HG03342 (cell line): ENCODE measurements around the gene MAML1.
"Not testable (repeated sequence)": the region's sequence is repeated elsewhere in the genome, so short reads cannot be mapped to it uniquely, and the experiment has no call there.

ENCODE experiments used
- ATAC-seq: cut with Tn5 transposase; IDR thresholded peaks from one replicate; pipeline ENCODE4 v1.9.1; 2021; ENCODE audit warnings: mild to moderate bottlenecking, moderate library complexity; ENCODE audit not compliant: unreplicated experiment

The MAML1 gene

GRCh38 chr5:179732918-179733771, 523 bp downstream of the MAML1 start:
- ATAC-seq, result peak; percentile 28

- ATAC-seq, result no peak
These were observed 1.1 kb downstream of the MAML1 start for GRCh38 chr5:179733772-179734126.

- no peak for ATAC-seq
These were observed 2.0 kb downstream of the MAML1 start for GRCh38 chr5:179734536-179735164.

DNA sequence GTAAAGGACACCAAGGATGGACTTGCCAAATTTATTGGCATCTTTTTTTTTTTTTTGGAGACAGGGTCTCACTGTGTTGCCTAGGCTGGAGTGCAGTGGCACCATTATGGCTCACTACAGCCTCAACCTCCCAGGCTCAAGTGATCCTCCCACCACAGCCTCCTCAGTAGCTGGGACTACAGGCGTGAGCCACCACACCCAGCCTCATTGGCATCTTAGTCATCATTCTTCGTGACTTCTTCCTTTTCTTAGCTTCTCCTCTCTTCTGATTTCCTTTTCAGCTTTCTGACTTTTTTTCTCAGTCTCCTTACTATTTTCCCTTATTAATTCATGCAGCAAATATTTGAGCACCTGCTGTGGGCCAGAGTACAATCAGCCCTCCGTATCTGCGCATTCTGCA, 6.1 kb downstream of the MAML1 start:
- no peak for ATAC-seq

- ATAC-seq, result not testable (repeated sequence)
These were observed 11.5 kb downstream of the MAML1 start for GRCh38 chr5:179744106-179744505.

DNA sequence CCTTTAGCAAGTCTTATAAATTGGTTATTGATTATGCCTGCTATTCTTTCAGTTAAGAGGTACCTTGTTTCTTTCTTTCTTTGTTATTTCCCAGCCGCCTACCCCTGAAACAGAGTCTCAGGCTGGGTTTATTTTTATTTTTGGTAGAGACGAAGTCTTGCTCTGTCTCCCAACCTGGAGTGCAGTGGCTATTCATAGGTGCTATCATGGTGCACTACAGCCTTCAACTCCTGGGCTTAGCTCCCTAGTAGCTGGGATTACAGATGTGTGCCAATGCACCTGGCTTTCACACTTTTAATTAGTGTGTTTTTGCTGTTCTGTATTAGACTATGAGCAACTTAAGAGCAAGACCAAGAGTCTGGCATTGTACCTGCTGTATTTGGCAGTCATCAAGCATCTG, 14.2 kb downstream of the MAML1 start:
- ATAC-seq, result no peak

GRCh38 chr5:179747811-179748210, 15.2 kb downstream of the MAML1 start:
- ATAC-seq, result no peak

DNA sequence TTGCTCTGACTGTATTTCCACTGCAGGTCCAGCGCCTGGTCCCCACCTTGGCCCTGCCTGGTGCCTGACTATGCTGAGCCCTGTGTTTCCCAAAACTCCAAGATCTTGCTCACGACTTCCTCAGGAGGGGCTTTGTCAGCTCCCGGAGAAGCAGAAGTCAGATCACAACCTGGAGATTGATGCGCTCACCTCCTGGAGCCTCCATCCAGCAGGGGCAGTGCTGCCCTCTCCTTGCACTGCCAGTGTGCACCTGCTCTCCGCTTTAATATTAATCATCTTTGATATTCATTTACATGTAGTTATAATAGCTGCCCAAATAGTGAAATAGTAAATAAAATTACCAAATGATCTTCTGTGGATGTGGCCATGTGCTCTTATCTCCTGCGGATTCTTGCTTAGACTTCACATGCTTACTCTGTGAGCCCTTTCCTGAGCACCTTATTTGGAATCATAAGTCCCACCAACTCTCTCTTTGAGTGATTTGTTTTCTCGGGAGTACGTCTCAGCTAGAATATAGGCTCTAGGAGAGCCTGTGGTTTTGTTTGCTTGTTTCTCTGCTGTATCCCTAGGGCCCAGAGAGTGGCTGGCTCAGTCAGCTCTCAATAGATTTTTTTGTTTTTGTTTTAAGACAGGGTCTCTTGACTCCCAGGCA, 17.4 kb downstream of the MAML1 start:
- ATAC-seq, result no peak

- ATAC-seq, result no peak
These were observed 21.3 kb downstream of the MAML1 start for GRCh38 chr5:179753971-179754370.

DNA sequence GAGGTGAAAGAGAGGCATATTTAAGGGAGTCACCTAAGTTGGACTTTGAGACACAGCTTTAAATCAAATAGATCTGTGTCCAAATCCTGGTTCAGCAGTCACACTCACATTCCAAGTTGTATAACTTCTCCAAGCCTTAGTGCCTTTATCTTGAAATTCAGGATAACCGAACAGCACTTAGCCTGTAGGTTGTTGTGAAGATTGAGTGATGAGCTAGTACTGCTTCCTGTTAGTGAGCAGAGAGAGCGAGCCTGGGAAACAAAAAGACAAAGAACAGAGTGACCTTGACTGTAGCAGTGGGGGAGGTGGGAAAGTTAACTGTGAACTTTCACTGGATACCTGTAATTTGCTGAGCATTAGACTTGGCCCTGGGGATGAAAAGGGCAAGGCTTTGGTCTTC, 22.4 kb downstream of the MAML1 start:
- ATAC-seq, result no peak

DNA sequence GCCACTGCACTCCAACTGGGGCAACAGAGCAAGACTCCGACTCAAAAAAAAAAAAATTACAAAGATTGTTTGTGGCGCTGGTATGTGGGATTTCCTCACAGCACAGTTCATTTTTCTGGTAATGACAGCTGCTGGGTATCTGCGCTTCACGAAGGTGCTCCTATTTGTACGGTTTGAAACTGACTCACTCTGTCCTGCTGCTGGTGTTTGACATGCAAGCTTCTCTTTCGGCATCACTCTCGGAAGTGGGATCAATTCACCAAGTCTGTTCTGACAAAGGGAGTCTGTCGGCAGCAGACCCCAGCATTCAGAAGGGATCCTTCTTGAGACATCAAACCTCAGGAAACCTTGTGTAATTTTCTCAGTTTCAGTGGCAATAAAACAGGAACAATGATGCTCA, 26.3 kb downstream of the MAML1 start:
- ATAC-seq, result no peak

GRCh38 chr5:179759581-179760551, 27.2 kb downstream of the MAML1 start:
- ATAC-seq, result peak; percentile 38

DNA sequence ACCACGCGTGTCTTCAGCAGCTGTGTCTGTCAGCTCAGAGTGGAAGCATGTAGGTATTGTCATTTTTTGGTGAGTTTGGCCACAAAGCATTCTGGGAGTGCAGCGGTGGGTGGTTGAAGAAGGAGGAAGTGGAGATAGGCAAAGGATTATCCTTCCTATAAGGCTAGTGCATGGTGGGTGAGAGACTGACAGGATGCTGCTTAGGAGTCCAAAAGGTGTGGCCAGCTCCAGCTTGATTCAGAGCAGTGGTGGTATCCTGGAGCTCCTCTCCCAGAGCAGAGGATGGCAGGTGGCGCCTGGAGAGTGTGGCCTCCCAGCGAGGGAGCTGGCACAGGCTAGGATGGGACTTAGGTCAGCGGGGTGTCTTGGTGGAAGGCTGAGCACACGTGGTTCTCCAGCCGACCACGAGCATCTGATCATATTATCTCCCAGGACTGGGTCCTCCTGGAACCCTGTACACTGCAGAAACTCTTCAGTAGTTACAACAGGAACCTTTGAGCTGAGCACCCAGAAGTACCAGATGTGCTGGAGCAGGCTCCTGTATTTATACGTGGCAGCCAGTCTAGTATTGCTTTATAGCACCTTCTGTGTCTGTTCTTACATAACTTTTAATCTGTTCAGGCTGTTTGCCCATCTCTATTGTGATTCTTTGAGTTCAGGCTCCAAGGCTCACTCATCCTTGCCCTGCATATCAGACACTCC, 29.6 kb downstream of the MAML1 start:
- ATAC-seq, result no peak

DNA sequence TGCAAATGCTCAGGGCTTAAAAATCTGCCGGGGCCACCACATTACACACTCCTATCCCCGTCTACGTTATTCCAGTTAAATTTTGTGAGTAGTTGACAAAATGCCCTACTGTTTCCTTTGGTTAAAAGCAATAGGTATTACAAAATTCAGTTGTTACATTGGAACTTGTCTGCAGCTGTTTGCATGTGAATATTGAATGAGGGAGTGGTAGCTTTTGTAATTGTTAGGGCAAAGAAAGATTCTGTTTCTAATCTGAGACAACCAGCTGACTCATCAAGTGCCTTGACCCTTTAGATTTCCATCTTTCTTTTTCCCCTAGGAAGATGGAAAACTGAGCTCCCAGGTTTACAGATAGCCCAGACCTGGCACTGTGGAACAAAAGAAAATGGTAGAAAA, 30.2 kb downstream of the MAML1 start:
- ATAC-seq, result no peak

DNA sequence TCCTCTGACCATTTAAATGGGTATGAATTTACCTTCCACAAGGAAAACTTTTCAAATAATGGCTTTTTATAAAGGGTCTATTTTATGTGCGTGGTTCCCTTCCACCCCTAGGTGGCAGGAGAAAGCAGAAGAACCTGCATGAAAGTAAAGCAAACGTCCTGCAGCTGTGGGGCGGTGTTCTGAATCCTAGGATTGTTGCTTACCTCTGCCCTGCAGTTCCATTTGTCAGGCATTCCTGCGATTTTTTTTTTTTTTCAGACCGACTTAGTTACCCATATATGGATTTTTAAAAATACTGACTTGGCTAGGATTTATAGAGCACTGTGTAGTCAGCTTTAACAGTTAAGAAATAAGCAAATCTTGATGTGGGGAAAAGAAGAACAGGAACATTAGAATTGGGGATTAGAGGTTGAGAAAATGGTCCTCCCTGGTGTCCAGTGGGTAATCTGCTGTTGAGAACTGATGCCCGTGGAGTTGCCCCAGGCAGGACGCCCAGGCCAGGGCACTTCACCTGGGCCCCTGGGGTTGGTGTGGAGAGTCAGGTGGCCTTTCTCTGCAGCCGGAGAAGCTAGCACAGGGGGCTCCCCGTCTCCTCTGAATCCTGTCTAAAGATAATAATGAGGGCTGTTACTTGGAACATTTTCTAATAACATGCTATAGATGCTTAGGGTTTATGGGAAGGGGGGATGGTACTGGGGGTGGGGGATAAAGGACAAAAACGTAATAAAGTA, 30.8 kb downstream of the MAML1 start:
- no peak for ATAC-seq

DNA sequence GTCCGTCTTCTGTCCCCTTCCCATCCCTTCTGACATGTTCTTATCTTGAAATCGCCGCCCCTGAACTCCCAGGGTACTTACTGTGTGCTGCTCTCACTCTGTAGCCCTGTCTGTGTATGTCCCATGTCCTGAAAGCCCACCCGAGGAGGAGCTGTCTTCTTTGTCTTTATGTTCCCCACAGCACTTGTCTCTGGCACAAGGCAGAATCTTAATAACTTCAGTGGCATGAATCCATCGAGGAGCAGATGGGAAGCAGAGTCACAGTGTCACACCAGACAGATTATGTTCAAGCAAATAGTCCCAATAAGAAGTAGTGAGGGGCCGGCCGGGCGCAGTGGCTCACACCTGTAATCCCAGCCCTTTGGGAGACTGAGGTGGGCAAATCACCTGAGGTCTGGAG, 31.4 kb downstream of the MAML1 start:
- ATAC-seq, result no peak

DNA sequence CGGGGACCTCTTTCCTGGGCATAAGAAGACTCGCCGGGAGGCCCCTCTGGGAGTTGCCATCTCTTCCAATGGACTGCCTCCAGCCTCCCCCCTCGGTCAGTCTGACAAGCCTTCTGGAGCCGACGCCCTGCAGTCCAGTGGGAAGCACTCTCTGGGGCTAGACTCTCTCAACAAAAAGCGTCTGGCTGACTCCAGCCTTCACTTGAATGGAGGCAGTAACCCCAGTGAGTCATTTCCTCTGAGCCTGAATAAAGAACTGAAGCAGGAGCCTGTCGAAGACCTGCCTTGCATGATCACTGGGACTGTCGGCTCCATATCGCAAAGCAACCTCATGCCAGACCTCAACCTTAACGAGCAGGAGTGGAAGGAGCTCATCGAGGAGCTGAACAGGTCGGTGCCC, 32.8 kb downstream of the MAML1 start:
- no peak for ATAC-seq

GRCh38 chr5:179766021-179766725, 33.6 kb downstream of the MAML1 start:
- no peak for ATAC-seq
